PC-9 (cell line): Measurements from ENCODE around the gene TRABD. TPM values are rescaled to one million over a fixed set of nuclear protein-coding genes. Genes with fewer than 3 reads are reported as not detected.

Experiments used
- BruUV-seq: library from RNA; stranded (reverse); fragments of 400-500 nt; replicated peaks from 2 replicates; lab custom pipeline; 2021; lab: Mats Ljungman, UMichigan
- CTCF ChIA-PET: fragments of 300-600 bp; sonication (Branson Sonifier 250); formaldehyde crosslinking; loops from one replicate; lab custom pipeline; 2022; ENCODE audit warnings: antibody characterized with exemption; lab: Charles Lee
- POLR2A ChIA-PET: fragments of 300-600 bp; sonication (Branson Sonifier 250); formaldehyde crosslinking; loops from one replicate; lab custom pipeline; 2022; ENCODE audit warnings: antibody characterized with exemption; ENCODE audit not compliant: unreplicated experiment; lab: Charles Lee
- DNase-seq, 2 experiments: peaks; one replicate each; pipeline versions ENCODE4 v3.0.0 to v3.0.0-alpha.2; 2015 to 2022; ENCODE audit warnings: mixed read lengths in 1 of 2
- H2AFZ ChIP-seq: fragments of 200-600 bp; sonication (generic); 2 replicates; pipeline ENCODE4 v1.8.1; 2017; ENCODE audit warnings: antibody characterized with exemption
- H3F3A ChIP-seq: fragments of 200-600 bp; sonication (generic); 2 replicates; pipeline ENCODE4 v1.8.1; 2017; ENCODE audit warnings: antibody characterized with exemption, mild to moderate bottlenecking, low read depth; ENCODE audit not compliant: insufficient read depth
- H3K27ac ChIP-seq: fragments of 200-600 bp; sonication (generic); 2 replicates; pipeline ENCODE4 v1.6.1; 2016; ENCODE audit warnings: mixed run types
- H3K27me3 ChIP-seq: fragments of 200-600 bp; sonication (generic); 2 replicates; pipeline ENCODE4 v1.6.1; 2016; ENCODE audit warnings: low read depth, mixed run types; ENCODE audit not compliant: insufficient read depth
- H3K36me3 ChIP-seq: fragments of 200-600 bp; sonication (generic); 2 replicates; pipeline ENCODE4 v1.6.1; 2016; ENCODE audit warnings: low read depth, mixed run types
- H3K4me1 ChIP-seq: fragments of 200-600 bp; sonication (generic); replicated peaks from 2 replicates; pipeline ENCODE4 v1.6.1; 2016; ENCODE audit warnings: mixed run types; ENCODE audit not compliant: insufficient read depth
- H3K4me2 ChIP-seq: fragments of 200-600 bp; sonication (generic); 2 replicates; pipeline ENCODE4 v1.6.1; 2017; ENCODE audit warnings: mixed run types
- H3K4me3 ChIP-seq: fragments of 200-600 bp; sonication (generic); 2 replicates; pipeline ENCODE4 v1.6.1; 2016; ENCODE audit warnings: mixed run types
- H3K79me2 ChIP-seq: fragments of 200-600 bp; sonication (generic); 2 replicates; pipeline ENCODE4 v1.6.1; 2017; ENCODE audit warnings: low read depth, mixed run types
- H3K9me2 ChIP-seq: fragments of 200-600 bp; sonication (generic); 2 replicates; pipeline ENCODE4 v1.8.1; 2017; ENCODE audit warnings: mild to moderate bottlenecking; ENCODE audit not compliant: insufficient read depth
- H3K9me3 ChIP-seq: fragments of 200-600 bp; sonication (generic); 2 replicates; pipeline ENCODE4 v1.8.1; 2016; ENCODE audit warnings: low read depth; ENCODE audit not compliant: insufficient read depth
- H4K20me1 ChIP-seq: fragments of 200-600 bp; sonication (generic); 2 replicates; pipeline ENCODE4 v1.8.1; 2017; ENCODE audit not compliant: insufficient read depth
- CTCF ChIP-seq: fragments of 200-600 bp; sonication (generic); conservative IDR thresholded peaks from 2 replicates; pipeline ENCODE4 v1.6.1; 2017; ENCODE audit warnings: mixed run types, antibody characterized with exemption, mild to moderate bottlenecking, moderate library complexity
- EZH2 ChIP-seq: fragments of 200-600 bp; sonication (generic); IDR thresholded peaks from 2 replicates; pipeline ENCODE4 v1.8.0; 2017; ENCODE audit warnings: antibody characterized with exemption, low read depth
- intact Hi-C: fragments of 100-400 bp; cut with micrococcal nuclease; formaldehyde crosslinking; loops from one replicate; pipeline ENCODE4 v1.10.0; 2022; ENCODE audit not compliant: unreplicated experiment
- total RNA-seq: library from RNA; stranded (reverse); gene quantifications from 2 replicates; pipeline ENCODE4 v1.2.3, GENCODE V29; 2021

TRABD gene
- total RNA-seq, 1 experiment from 2014 or later, result 68.2 TPM

GRCh38 chr22:50196256-50196655 lies 10.5 kb downstream of the TRABD start:
- DNase-seq, result no peak
- ChIA-PET POLR2A (no interaction called here), CTCF (no interaction called here)
- H3K9me3 ChIP-seq, result no peaks in the 10 kb centered on the region
- no TSS peak for BruUV-seq
- H3F3A ChIP-seq, result peaks cover 32% of the 10 kb centered on the region; the same call in 1 of the 2 replicates
- no peak overlapping the region for H3K4me3 ChIP-seq
- H3K4me1 ChIP-seq, result peaks cover 3% of the 10 kb centered on the region
- peaks cover 25% of the 10 kb centered on the region; the same call in 1 of the 2 replicates for H3K36me3 ChIP-seq
- H2AFZ ChIP-seq, result no peak overlapping the region
- H3K4me2 ChIP-seq, result no peak overlapping the region
- no peaks in the 10 kb centered on the region for H3K9me2 ChIP-seq
- H4K20me1 ChIP-seq, result peaks cover 52% of the 10 kb centered on the region
- peaks cover 18% of the 10 kb centered on the region for H3K79me2 ChIP-seq
- TF ChIP-seq EZH2, result no peak
- TF ChIP-seq CTCF, result no peak
- H3K27ac ChIP-seq, result no peak overlapping the region
- H3K27me3 ChIP-seq, result no peaks in the 10 kb centered on the region
- intact Hi-C loops, result no loop called here

- H3K27ac ChIP-seq, result no peak overlapping the region
- H3F3A ChIP-seq, result peaks cover 32% of the 10 kb centered on the region; the same call in 1 of the 2 replicates
- no peaks in the 10 kb centered on the region for H3K9me3 ChIP-seq
- H4K20me1 ChIP-seq, result peaks cover 44% of the 10 kb centered on the region
- intact Hi-C loops, result no loop called here
- no peak overlapping the region for H2AFZ ChIP-seq
- H3K27me3 ChIP-seq, result no peaks in the 10 kb centered on the region
- DNase-seq, result no peak
- no TSS peak for BruUV-seq
- TF ChIP-seq CTCF, result no peak
- no peak for TF ChIP-seq EZH2
- CTCF ChIA-PET, result no interaction called here
- peaks cover 25% of the 10 kb centered on the region; the same call in 1 of the 2 replicates for H3K36me3 ChIP-seq
- no peak overlapping the region for H3K4me2 ChIP-seq
- peaks cover 17% of the 10 kb centered on the region for H3K79me2 ChIP-seq
- no peak overlapping the region for H3K4me3 ChIP-seq
- H3K9me2 ChIP-seq, result no peaks in the 10 kb centered on the region
- POLR2A ChIA-PET, result no interaction called here
- peaks cover 5% of the 10 kb centered on the region for H3K4me1 ChIP-seq
Measured at GRCh38 chr22:50197000-50197800, 11.5 kb downstream of the TRABD start.

- Histone ChIP-seq H3K36me3 (peaks cover 30% of the 10 kb centered on the region), H3K4me3 (no peak overlapping the region), H3K9me2 (no peaks in the 10 kb centered on the region), H3K4me2 (no peak overlapping the region), H3K4me1 (peaks cover 12% of the 10 kb centered on the region), H3K27ac (no peak overlapping the region), H2AFZ (no peak overlapping the region), H4K20me1 (peaks cover 48% of the 10 kb centered on the region), H3K27me3 (no peaks in the 10 kb centered on the region), H3K79me2 (peaks cover 17% of the 10 kb centered on the region), H3F3A (peaks cover 39% of the 10 kb centered on the region; the same call in 1 of the 2 replicates), H3K9me3 (no peaks in the 10 kb centered on the region)
- CTCF ChIA-PET, result no interaction called here
- BruUV-seq, result no TSS peak
- POLR2A ChIA-PET, result no interaction called here
- no peak for DNase-seq
- intact Hi-C loops, result no loop called here
- TF ChIP-seq EZH2, result no peak
- TF ChIP-seq CTCF, result no peak
Measured at GRCh38 chr22:50197856-50198623, 12.3 kb downstream of the TRABD start.
